Activated CD4-positive, alpha-beta T cell treated with anti-CD3 and anti-CD28 coated beads for 48 hours (primary cell): ENCODE measurements around the gene CDKL5.
"Not testable (repeated sequence)": the region's sequence is repeated elsewhere in the genome, so short reads cannot be mapped to it uniquely, and the experiment has no call there.

Source experiments
- DNase-seq: peaks from one replicate; pipeline ENCODE4 v3.0.0-alpha.2; 2020

Gene CDKL5

DNA sequence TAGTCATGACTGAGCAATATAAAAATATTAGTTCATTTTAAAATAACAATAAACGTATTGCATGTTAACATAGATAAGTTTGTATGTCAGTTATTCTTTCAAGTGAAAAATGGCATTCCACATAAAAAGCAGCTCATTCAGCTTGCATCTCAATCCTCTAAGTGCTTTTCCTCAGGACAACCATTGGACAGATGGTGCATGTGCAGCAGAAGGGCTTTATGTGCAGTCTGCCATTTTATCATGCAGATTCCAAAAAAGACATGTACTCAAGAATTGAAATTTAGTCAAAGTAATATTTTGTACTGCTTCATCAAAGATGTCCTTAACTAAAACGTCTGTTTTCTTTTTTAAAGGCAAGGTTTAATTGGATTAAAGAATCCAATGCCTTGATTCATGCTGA is 153.1 kb downstream of the CDKL5 start:
- no peak for DNase-seq

DNA sequence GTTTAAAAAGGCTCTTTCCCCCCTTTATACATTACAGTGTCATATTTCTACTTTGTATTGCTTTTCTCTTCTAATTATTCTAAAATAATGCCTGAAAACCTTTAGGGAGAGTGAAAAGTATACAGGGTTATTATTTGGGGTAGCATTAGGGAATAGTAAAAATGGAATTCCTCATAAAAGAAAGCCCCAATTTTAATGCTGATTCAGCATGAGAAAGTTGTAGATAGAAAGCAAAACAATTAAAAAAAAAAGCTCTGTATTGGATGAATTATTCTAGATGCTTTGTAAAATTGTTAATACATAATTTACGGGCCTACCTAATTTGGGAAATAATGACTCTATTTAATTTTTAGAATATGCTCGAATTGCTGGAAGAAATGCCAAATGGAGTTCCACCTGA is 154.1 kb downstream of the CDKL5 start:
- no peak for DNase-seq

DNA sequence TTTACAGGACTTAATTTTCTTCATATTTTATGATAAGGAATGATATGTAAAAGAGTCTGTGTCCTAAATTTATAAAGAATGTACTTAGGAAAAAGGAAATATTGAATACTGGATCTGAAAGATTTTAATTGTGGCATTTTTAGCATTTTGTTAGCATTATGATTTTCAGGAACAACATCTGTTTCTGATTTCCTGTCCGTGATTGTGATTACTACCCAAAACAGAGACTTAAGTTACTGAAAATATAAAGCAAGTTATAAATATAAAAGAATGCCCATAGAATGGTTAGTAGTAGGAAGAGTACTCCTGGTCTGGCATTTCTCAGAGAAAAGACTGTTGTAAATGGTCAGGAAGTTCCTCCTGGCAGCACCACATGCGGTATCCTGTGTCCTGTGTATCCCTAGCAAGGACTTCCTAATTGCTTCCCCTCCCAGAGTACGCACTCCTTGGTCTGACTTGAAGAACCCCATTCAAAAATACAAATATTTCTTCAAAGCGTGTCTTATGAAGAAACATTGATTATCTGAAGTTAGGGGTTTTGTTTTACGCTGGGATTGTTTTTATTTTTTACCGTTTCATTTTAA is 157.6 kb downstream of the CDKL5 start:
- no peak for DNase-seq

DNA sequence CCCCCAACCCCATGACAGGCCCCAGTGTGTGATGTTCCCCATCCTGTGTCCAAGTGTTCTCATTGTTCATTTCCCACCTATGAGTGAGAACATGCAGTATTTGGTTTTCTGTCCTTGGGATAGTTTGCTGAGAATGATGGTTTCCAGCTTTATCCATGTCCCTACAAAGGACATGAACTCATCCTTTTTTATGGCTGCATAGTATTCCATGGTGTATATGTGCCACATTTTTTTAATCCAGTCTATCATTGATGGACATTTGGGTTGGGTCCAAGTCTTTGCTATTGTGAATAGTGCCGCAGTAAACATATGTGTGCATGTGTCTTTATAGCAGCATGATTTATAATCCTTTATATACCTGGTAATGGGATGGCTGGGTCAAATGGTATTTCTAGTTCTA is 163.9 kb downstream of the CDKL5 start:
- not testable (repeated sequence) for DNase-seq

DNA sequence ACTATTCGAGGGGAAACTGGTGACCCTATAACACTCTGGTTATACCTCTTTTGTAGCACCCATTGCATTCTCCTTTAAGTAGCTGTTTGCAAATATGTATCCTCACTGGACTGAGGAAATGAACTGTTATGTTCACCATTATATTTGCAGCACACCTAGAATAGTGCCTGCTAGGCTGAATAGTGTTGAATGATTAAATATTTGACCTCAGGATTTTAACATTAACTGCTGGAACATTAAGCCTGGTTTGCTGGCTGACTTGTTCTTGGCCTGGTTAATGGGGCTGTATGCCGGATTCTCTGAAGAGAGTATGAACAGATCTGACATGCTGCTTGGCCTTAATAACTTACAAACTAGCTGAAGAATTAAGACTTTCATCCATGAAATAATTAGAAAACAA is 166.4 kb downstream of the CDKL5 start:
- DNase-seq: no peak

DNA sequence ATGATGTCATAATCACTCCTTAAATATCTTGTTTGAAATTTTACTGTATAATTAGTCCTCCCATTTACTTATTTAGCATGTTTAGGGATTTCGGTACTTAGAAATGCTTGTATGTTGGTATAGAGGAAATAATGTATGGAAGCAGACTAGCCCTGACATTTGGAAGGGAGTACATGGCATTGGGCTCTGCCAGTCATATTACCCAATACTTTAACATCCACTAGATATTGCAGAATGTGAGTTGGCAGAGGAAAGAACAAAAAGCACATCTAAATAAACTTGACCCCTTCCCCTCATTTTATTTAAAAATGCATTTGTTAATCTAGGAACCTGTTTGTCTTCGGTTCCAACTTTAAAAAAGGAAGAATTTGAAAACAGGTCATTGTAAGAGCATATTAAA is 168.7 kb downstream of the CDKL5 start:
- DNase-seq: no peak

DNA sequence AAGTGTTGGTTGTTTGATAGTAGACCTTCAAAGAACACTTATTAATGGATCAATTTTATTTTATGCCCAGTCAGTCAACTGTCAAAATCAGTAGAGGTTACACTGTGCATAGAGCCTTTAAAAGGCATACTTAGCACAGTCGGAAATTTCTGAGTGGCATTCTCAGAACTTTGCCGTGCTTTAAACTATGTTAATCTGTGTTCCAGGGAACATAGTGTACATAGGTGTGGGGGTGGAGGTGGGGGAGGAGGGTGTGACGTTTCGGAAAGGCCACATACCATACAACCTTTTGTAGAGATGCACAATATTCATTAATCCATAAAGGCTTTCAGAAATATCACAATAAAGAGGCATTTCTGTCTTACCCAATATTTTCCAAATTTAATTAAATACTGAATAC is 170.7 kb downstream of the CDKL5 start:
- DNase-seq: no peak

DNA sequence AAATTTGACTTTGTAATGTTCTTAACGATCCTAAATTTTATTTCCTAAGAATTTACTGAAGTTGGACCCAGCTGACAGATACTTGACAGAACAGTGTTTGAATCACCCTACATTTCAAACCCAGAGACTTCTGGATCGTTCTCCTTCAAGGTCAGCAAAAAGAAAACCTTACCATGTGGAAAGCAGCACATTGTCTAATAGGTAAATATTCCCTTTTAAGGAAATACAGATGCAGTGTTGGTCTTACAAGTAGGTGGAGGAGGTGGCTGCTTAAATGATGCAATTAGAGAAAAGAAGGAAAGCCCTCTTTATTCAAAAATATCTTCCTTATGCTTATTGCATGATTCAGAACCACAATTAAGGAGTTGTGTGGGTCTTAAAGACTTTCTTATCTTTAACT is 173.0 kb downstream of the CDKL5 start:
- DNase-seq: no peak

DNA sequence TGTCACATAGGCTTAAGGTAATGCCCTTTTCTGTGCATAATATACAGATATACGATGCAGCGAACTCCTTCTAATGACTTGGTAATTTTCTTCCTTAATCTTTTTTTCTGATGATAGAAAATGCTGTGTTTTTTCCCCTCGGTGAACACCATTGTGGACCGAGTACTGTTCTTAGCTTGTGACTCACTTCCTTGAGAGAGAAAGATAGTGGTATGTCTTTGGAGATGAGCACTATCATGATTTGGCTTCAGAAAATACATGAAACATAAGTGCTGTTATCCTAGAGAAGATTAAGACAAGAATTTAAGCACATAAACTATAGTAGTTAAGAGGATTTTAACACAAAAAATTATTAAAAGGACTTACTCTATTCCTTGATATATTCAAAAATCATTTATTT is 182.6 kb downstream of the CDKL5 start:
- DNase-seq: no peak

DNA sequence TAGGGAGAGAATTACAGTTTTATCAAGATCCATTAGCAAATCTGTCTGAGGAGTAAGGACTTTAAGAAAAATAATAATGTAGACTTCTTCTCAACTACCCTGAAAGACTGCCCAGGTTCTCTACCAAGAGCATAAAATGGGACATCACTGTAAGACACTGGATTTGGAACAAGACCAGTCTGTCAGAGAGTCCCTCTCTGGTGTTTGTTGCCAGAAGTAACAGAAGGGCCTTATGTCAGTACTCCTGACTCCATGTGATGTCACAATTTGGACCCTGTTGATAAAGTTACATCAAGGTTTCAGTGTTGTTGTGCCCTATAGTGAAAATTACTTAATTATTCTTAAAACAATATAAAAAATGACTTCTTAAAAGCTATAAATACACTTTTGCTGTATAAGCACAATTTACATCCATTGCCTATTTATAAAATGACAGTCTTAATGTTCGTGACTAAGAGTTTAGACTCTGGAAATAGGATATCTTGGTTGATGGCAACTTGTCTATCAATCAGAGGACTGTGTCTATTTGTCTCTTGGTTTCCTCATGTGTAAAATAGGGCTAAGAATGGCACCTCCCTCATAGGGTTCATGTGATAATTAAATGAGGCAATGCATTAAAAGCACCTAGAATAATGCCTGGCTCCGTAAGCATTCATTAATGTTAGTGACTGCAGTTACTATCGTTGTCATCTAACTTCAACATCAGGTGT is 188.7 kb downstream of the CDKL5 start:
- DNase-seq: no peak

DNA sequence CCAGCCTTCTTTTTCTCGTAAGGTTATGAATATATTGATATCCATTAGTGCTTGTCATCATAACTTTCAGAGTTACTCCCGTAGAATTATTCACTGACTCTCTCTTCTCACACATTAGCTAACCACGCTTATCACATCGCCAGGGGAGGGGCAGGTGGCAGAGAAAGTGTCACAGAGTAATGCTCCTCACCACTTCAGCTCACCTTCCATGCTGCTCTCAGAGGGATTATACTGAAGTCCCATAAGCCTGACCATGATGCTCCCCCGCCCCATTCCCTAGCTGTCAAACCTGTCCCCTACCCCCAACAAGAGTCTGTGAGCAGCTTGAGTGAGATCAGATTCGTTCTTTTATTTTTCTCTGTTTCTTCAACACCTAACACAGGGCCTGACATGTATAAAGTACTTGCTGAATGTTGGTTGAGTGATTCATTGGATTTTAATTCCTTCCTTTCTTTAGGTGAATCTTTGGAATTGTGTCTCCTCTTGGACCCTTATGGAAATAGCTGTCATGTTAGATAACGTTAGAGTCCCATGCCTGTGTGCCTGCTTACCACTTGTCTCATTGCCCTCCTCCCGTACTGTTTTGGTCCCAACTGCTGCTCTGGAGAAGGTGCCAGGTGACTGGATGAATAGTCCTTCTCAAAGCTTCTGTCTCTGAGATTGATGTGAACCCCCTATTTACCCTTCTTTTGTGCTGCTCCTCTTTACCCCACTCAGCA is 191.4 kb downstream of the CDKL5 start:
- DNase-seq: no peak

DNA sequence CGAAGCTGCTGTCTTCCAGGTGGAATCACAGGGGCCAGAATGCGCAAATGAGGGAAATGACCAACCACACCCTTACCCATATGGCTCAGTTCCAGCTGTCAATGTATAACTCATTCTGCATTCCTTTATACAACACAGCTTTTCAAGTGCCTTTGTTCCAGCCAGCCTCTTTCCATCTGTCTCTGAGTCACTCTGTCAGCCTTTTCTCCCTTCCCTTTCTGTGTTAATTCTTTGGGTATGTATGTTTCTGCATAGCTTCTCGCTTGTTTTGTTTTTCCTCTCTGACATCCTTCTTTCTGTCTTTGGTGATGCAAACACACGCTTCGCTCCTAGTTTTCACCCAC is 192.0 kb downstream of the CDKL5 start:
- no peak for DNase-seq

DNA sequence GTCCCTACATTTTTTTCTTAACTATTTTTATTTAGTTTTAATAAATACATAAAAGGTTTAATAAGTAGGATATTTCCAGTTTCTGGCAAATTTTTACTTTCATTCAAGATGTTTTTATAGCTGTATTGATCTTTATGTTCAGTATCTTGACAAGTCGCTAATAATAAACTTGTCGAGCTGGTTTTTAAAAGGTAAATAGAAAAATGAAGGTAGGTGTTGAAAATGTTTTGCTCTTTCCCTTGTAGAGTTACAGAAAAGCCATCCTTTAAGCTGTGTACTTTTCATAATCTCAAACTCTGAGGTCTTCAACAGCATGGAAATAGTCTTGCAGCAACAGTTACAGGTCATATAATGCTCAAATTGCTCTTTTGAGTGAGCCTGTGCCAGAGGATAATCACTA is 193.9 kb downstream of the CDKL5 start:
- DNase-seq: no peak

DNA sequence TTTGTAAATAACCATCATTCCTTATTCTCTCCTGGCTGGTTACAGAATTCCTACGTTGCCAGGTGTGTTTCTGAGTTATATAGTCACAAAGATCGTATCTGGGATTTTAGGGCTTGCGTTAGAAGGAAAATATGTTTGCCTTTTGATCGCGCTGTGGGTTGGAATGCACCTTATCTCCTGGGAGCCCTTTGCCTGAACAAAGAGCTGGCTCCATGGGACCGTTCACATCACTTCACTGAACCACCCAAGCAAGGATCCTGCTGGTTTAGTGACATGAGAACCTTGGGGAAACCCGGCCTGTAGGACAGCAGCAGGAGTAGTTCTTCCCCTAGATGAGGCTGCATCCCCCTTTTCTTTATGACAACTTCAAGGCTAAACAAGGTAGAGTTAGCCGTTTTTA is 194.9 kb downstream of the CDKL5 start:
- DNase-seq: no peak

DNA sequence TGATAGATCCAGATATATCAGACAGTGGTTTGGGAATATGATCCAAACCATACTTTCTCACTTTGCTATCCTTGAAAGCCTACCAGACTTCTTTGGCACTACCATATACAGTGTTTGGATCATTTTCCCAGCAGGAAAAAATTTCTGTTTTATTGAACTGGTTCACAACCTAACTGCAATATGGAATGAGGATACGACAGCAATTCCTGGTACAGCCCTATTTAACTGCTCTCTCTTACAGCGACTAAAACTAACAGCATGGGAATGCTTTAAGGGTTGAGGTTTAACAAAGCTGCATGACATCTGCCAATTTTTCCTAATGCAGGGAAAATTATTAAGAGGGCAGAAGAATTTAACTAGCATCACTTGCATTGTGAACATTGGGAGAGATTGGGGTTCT is 199.2 kb downstream of the CDKL5 start:
- no peak for DNase-seq

DNA sequence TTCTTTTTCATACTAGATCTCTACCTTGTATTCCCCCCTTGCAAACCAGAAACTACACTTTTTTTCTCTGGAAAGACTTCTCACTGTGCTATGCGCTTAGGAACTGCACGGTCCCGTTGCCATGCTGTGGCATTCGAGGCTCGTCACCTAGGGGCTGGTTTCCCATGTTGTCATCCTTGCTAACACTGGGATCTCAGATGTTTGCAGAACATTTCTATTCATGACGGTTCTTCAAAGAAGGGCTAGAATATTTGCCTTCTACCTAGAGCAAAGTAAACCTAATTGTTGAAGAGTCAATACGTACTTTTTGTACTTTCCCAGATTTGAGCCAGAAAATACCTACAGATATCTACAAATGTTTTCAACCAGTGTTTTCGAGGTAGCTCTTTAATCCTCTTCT is 205.5 kb downstream of the CDKL5 start:
- DNase-seq: no peak

DNA sequence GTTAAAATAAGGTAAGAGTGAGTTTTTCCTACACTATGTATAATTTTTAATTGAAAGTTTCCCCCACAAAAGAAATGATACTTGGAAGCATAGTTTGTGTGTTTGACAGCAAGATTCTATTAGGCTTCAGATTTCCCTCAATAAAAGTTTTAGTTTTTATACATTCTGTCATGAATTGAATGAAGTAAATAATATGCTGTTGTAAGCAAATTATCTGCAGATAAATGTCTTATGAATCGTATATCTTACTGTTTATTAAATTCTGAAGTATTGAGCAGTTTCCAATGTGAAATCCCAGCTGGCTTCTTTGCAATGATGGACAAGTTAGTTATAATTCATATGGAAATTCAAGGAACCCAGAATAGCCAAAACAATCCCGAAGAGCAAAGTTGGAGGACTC is 213.0 kb downstream of the CDKL5 start:
- DNase-seq: no peak

DNA sequence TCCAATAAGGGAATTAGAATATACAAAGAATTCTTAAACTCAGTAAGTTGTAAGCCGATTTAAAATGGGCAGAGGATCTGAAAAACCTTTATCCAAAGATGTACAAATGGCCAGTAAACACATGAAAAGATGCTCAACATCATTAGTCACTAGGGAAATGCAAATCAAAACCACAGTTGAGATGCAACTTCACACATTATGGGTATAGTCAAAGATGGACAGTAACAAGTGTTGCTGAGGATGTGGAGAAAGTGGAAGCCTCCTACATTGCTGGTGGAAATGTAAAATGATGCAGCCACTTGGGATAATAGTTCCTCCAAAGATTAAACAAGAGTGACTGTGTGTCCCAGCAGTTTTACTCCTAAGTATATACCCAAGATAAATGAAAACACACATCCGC is 213.9 kb downstream of the CDKL5 start:
- DNase-seq: no peak

DNA sequence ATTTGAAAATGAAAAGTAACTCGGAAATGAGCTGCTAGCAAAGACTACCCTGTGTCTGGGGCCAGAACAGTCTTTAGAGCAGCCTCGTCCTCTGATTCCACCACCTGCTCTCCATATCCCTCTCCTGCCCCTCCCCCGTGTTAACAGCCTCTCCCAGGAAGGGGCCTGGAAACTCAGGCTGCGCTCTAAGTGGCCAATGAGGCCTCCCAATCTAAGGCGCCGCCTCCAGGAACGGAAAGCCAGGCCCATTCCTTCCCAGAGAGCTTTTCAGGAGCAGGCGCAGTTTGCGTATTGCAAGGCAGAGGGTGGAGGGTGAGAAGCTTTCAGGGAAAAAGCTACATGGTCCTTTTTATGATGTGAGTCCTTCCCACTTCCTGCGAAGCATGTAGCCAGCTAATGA is 215.3 kb downstream of the CDKL5 start:
- DNase-seq: no peak

DNA sequence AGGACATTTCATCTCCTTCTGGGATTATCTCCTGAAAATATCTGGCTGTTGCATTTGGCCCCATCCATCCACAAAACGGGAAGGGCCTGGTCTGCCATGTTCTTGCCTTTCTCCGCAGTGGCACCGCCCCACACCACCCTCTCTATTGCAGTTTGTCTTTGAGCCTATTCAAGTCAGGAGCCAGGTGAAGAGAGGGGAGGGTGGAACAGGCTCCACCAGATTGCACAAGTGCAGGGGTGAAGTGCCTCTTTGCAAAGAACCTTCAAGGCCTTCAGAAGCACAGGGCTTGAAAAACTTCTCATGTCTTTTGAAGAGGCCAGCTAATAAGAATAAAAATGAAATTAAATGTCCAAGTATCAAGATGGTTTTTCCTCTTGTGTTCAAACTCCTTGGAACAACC is 217.8 kb downstream of the CDKL5 start:
- no peak for DNase-seq

DNA sequence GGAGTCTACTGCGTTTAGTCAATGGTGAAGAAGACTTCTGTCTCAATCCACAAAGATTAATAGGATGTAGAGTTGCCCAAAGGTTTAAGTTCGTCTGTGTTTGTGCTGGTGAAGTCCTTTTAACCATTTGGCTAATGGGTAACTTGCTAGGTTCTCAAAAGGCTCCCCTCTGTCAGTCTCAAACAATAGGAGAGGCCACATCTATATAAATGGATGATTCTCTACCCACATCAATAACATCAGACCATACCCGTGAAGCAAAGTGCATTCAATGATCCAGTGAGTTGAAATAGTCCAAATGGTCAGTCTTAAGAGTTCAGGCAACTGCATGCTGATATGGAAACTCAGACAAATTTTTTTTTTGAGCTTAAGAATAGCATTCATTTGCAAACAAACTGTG is 218.4 kb downstream of the CDKL5 start:
- no peak for DNase-seq

DNA sequence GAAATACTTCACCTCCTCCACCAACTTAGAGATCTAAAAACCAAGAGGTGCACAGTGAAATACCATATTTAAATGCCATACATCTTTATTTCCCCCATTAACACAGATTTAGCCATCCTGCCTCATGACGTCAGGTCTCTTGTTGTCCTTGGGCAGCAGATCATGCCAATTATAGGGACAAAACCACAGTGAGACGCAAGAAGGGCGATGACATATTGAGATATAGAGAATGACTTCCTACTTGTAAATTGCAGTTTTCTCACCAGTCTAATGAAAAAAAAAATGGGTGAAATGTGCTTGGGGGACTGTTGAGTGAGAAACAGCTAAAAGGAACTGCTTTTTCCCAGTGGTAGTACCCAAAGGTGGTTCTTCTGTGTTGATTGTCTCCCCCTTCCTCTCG is 222.2 kb downstream of the CDKL5 start:
- DNase-seq: no peak

DNA sequence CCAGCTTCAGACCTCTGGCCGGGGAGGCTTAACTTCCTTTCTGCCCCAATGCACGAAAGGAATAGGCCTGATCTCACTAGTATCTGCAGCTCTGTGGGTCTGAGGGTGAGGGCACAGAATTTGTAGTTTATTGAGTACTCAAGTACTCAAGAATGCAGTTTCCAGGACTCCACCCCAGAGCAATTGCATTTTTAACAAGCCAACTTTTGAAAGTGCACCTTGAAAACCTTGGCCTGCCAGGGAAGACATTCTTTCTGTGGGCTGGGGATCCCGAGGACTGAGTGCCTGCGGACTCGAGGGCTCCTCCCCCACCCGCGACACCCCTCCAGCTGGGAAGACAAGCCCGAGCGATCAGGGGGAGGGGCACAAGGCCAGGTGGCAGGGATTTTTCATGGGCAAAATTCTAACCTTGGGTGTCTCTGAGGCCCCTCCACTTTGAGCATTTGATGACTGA is 224.1 kb downstream of the CDKL5 start:
- DNase-seq: no peak

DNA sequence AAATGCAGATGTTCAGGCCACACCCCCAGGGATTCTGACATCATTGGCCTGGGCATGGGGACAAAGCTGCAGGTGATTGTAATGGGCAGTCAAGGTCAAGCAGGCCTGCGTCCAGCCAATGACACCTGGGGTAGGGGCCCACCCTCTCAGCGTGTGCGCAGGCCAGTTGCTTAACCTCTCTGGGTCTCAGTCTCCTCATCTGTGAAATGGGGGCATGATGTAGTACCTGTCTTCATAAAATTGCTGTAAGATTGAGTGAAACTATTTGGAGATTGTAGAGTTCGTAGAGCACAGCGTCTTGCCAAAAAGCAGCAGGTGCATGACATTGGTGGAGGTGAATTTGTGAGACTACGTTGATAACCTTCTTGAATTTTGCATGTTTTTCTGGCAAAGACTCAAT is 225.3 kb downstream of the CDKL5 start:
- DNase-seq: no peak

DNA sequence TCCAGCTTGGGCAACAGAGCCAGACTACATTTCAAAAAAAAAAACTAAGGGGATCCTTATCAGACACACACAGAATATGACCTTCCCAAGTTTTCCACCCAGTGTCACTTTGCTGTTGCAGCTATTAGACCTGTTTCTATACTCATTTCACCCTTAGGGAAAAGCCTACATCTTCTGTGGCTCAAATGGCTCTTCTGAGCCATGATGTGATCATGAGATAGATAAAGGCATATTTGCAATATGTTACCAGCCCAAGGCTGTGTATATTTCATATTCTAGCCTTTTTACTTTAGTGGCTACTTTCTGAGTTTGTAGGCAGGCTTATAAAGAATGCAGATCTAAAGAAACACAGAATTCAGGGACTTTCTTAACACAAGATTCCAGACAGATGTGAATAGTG is 227.2 kb downstream of the CDKL5 start:
- no peak for DNase-seq
